Stimulated activated CD8-positive, alpha-beta memory T cell treated with anti-CD3 and anti-CD28 coated beads, Interleukin-15, amount 100 ng/mL, for 48 hours (primary cell): ENCODE data around the gene TM7SF2.

Source experiments
- DNase-seq, 2 donors: peaks; one replicate each; pipeline ENCODE4 v3.0.0-alpha.2; 2020; ENCODE audit warnings: low read depth in 2 of 2

TM7SF2 gene

GRCh38 chr11:65111744-65112545, at the start of gene TM7SF2:
Gene TM7SF2 (plus strand): TSS chr11:65111872. CDS start chr11:65112016, 144 bp downstream.
- DNase-seq = peak; percentile 91 to 93

- no peak for DNase-seq
Measured at GRCh38 chr11:65063532-65063931, 48.1 kb upstream of the TM7SF2 start.

- no peak for DNase-seq
Measured at GRCh38 chr11:65064847-65065240, 46.8 kb upstream of the TM7SF2 start.

- DNase-seq = no peak
Measured at GRCh38 chr11:65065851-65066250, 45.8 kb upstream of the TM7SF2 start.

- no peak for DNase-seq
Measured at GRCh38 chr11:65066315-65066714, 45.4 kb upstream of the TM7SF2 start.

GRCh38 chr11:65066805-65067291, 44.8 kb upstream of the TM7SF2 start:
- DNase-seq = no peak

- DNase-seq = no peak
Measured at GRCh38 chr11:65067446-65067845, 44.2 kb upstream of the TM7SF2 start.

- no peak for DNase-seq
Measured at GRCh38 chr11:65069217-65069616, 42.5 kb upstream of the TM7SF2 start.

GRCh38 chr11:65071907-65072630, 39.6 kb upstream of the TM7SF2 start:
- DNase-seq = no peak

- no peak for DNase-seq
Measured at GRCh38 chr11:65072631-65072966, 39.1 kb upstream of the TM7SF2 start.

- DNase-seq = no peak
Measured at GRCh38 chr11:65077451-65077850, 34.2 kb upstream of the TM7SF2 start.

GRCh38 chr11:65078151-65078550, 33.5 kb upstream of the TM7SF2 start:
- peak; percentile 40 to 42 for DNase-seq

GRCh38 chr11:65078786-65079342, 32.8 kb upstream of the TM7SF2 start:
- no peak for DNase-seq

- no peak for DNase-seq
Measured at GRCh38 chr11:65083134-65083833, 28.4 kb upstream of the TM7SF2 start.

GRCh38 chr11:65083834-65084597, 27.7 kb upstream of the TM7SF2 start, which contains the start of the genes CDCA5 and ZFPL1:
Gene CDCA5 (minus strand): TSS chr11:65084040. CDS start chr11:65083978, 62 bp downstream.
Gene ZFPL1 (plus strand): TSS chr11:65084222. CDS start chr11:65084699, 477 bp downstream.
- peak; percentile 94 to 96 for DNase-seq

- no peak for DNase-seq
Measured at GRCh38 chr11:65084598-65085375, 26.9 kb upstream of the TM7SF2 start.

- no peak for DNase-seq
Measured at GRCh38 chr11:65085446-65085845, 26.2 kb upstream of the TM7SF2 start.

GRCh38 chr11:65086809-65087208, 24.9 kb upstream of the TM7SF2 start:
- DNase-seq = no peak

- no peak for DNase-seq
Measured at GRCh38 chr11:65087216-65087615, 24.5 kb upstream of the TM7SF2 start.

- no peak for DNase-seq
Measured at GRCh38 chr11:65087827-65088226, 23.8 kb upstream of the TM7SF2 start.
